ENCODE data around the gene CCDC33.
A peak's percentile ranks its signal among the peaks of the same experiment; 100 is the strongest.

The CCDC33 gene

DNA sequence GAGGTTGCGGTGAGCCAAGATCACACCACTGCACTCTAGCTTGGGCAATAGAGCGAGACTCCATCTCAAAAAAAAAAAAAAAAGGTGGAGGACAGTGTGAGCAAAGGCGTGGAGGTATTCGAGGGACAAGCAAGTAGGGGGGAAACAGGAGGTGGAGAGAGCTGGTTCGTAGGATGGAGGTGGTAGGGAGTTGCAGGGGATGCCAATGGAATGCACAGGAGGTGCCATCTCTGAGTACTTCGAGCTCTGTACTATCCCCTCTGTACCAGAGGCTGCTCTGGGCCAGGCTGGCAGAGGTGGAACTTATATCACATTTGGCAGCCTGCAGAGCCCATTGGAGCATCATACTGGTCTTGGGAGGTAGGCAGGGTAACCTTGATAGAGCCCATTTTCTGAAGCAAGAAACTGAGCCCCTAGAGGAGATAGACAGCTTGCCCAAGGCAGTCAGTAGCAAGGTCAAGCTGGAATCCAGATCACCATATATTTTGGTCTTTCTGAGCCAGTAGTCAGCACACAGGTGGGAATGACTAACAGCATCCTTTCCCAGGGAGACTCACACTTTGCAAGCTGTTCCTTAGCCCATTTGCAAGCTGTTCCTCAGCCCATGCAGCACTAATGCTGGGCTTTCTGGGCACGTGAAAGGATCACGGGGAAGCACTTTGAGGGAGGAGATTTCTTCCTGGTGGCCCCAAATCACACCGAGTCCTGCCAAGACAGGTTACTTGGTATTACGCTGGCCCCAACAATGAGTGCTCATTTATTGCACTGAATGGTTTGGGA is 9.2 kb upstream of the CCDC33 start:
- in situ Hi-C loops (cut with HindIII; ENCODE audit: low pct_unique_long_range_greater_than_20kb, low sequenced_read_pairs), result no loop called here
- no peak for TF ChIP-seq JUND (IDR thresholded peaks at IDR 0.05; ENCODE audit: low read depth)

DNA sequence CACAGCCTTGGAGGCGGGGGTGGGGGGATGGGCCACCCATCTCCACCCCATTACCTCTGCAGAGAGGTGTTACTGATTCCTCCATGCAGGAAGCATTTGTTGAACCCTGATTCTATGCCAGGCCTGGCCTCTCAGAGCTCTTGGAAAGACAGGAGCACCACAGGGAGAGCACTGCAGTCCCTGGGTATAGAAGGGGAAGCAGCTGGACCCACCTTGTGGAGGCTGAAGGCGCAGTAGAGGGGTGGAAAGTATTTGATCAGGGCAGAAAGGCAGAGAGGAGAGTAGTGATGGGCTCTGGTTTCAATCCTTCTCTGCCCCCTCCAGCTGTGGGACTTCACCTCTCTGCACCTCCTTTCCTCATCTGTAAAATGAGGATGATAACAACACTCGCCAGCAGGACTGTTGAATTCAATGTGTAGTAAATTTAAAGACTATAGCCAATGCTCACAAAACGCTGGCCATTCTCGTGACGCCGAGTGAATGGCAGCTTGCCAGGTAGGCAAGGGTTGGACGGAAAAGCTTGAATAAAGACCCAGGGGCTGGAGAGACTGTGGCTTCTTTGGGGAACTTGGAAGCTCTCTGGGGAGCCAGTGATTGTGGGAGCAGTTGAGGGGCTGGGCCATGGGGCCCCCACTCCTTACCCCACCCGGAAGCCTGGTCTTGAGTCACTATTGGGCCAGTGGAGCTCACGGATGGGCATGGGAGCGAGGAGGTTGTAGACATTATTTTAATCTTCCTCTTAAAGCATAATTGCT is 8.0 kb upstream of the CCDC33 start:
- no peak for TF ChIP-seq JUND (IDR thresholded peaks at IDR 0.05; ENCODE audit: low read depth)
- in situ Hi-C loops (cut with HindIII; ENCODE audit: low pct_unique_long_range_greater_than_20kb, low sequenced_read_pairs), result no loop called here
- no peak for DNase-seq (ENCODE audit: low read depth in 1 of 2, low spot score in 1 of 2)

More for the DNA sequence above, 9.2 kb upstream of the CCDC33 start:
- no peak for DNase-seq (ENCODE audit: low read depth in 1 of 2, low spot score in 1 of 2)

DNA sequence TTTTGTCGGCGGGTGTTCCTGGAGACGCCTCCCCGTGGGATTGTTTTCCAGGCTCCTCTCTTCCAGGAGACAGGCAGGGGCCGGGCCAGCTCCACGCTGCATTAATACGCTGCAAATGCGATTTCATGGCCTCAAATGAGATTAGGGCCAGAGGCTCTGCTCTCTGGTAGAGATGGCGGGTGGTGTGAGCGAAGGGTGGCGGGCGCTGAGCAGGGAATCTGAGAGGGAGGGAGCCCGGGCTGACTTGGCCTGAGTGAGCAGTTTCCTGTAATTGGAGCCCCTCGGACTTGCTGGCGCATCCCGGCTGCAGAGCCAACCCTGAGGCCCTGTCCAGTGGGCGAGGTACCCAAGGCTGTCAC is 7.4 kb upstream of the CCDC33 start:
- no peak for TF ChIP-seq JUND (IDR thresholded peaks at IDR 0.05; ENCODE audit: low read depth)
- in situ Hi-C loops (cut with HindIII; ENCODE audit: low pct_unique_long_range_greater_than_20kb, low sequenced_read_pairs), result no loop called here
- no peak for DNase-seq (ENCODE audit: low read depth in 1 of 2, low spot score in 1 of 2)

DNA sequence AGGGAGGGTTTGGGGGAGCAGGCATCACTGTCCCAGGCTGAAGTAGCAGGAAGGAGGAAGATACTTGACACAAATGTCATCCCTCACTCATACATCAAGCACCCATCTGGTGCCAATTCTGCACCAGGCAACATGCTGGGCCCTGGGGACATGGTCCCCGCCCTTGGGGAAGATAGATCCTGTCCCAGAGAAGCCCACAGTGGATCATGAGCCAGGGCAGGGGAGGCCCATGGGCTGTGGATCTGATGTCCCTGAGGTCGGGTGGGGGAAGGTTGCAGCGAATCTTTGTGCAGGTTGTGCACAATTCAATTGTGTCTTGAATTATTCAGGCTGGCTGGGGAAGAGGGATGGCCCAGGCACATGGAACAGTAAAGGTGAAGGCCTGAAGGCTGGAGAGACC is 6.4 kb upstream of the CCDC33 start:
- in situ Hi-C loops (cut with HindIII; ENCODE audit: low pct_unique_long_range_greater_than_20kb, low sequenced_read_pairs), result no loop called here
- no peak for TF ChIP-seq JUND (IDR thresholded peaks at IDR 0.05; ENCODE audit: low read depth)
- no peak for DNase-seq (ENCODE audit: low read depth in 1 of 2, low spot score in 1 of 2)

DNA sequence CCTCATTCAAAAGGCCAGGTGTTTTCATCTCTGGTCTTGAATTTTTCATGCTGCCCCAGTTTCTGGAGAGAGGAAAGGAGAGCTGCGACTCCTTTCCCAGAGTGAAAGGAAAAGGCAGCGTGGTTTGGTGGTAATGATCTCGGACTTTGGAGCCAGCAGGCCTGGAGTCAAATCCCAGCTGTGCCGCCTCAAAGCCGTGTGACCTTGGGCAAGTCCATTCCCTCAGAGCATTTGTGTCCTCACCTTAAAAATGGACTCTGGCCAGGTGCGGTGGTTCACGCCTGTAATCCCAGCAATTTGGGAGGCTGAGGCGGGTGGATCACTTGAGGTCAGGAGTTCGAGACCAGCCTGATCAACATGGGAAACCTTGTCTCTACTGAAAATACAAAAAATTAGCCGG is 4.7 kb upstream of the CCDC33 start:
- no peak for TF ChIP-seq JUND (IDR thresholded peaks at IDR 0.05; ENCODE audit: low read depth)
- DNase-seq (ENCODE audit: low read depth in 1 of 2, low spot score in 1 of 2), result no peak
- in situ Hi-C loops (cut with HindIII; ENCODE audit: low pct_unique_long_range_greater_than_20kb, low sequenced_read_pairs), result no loop called here

DNA sequence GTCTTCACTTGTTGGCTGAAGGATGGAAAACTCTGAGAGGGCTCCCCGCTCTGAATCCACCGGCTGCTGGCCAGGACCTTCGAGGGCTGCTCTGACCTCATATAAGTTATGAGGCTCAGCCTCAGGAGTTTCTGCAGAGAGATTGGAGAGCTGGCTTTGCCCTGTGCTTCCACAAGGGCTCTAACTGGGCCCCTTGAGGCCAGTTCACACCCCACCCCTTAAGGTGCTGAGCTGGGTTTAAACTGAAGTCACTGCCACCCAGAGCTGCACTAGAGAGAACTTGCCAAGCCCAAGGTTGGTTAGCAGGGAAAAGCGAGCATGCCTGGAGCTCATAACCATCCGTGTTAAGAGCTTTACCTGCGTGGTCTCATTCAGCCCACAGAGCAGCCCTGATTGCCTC is 2.8 kb upstream of the CCDC33 start:
- no peak for DNase-seq (ENCODE audit: low read depth in 1 of 2, low spot score in 1 of 2)
- in situ Hi-C loops (cut with HindIII; ENCODE audit: low pct_unique_long_range_greater_than_20kb, low sequenced_read_pairs), result no loop called here

DNA sequence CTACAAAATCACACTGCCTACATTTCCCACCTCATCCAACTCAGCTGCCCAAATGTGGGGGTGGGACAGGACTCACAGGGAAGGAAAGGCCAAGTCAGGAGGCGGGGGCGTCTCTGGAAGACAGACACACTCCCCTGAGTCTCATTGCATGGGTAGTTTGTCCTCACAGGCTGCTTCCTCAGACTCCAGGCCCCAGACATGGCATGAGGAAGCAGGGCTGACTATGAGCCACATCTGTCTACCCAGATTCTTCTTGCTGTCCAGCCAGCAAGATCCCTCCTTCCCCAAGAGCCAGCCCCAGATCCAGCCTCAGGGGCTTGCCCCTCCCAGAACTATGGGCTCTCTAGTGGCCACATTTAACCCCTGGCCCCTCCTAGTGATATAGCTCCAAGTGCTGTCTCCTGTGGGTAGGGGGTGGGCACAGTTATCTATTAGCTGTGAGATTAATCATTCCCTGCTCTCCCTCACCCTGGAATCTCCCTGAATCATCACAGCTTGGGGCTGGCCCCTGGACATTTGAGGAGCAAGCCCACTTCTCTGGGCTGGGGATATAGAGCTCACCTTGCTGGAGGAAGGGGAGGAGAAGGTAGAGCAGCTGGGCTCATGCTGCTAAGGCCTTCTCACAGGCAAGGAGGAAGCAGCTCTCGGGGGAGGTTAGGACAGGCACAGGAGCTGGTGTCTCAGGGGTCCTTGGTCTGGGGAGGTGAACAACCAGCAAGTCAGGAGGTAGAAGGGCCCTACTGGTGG is 2.1 kb upstream of the CCDC33 start:
- no peak for TF ChIP-seq JUND (IDR thresholded peaks at IDR 0.05; ENCODE audit: low read depth)
- in situ Hi-C loops (cut with HindIII; ENCODE audit: low pct_unique_long_range_greater_than_20kb, low sequenced_read_pairs), result no loop called here
- DNase-seq (ENCODE audit: low read depth in 1 of 2, low spot score in 1 of 2), result no peak

More for the DNA sequence above, 2.8 kb upstream of the CCDC33 start:
- TF ChIP-seq JUND (IDR thresholded peaks at IDR 0.05; ENCODE audit: low read depth), result no peak

DNA sequence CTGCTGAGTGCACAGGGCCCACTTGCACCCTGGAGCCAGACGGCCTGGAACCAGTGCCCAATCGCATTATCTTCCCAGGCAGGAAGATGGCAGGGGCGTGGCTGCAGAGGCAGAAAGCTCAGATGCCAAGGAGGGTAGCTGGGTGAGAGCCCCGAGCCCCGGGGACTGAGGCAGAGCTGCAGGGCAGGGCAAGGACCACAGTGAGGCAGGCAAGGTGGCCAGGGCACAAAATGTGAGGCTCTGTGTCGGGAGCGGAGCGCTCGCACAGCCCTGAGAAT is 1.6 kb upstream of the CCDC33 start:
- in situ Hi-C loops (cut with HindIII; ENCODE audit: low pct_unique_long_range_greater_than_20kb, low sequenced_read_pairs), result no loop called here
- TF ChIP-seq JUND (IDR thresholded peaks at IDR 0.05; ENCODE audit: low read depth), result no peak
- no peak for DNase-seq (ENCODE audit: low read depth in 1 of 2, low spot score in 1 of 2)

DNA sequence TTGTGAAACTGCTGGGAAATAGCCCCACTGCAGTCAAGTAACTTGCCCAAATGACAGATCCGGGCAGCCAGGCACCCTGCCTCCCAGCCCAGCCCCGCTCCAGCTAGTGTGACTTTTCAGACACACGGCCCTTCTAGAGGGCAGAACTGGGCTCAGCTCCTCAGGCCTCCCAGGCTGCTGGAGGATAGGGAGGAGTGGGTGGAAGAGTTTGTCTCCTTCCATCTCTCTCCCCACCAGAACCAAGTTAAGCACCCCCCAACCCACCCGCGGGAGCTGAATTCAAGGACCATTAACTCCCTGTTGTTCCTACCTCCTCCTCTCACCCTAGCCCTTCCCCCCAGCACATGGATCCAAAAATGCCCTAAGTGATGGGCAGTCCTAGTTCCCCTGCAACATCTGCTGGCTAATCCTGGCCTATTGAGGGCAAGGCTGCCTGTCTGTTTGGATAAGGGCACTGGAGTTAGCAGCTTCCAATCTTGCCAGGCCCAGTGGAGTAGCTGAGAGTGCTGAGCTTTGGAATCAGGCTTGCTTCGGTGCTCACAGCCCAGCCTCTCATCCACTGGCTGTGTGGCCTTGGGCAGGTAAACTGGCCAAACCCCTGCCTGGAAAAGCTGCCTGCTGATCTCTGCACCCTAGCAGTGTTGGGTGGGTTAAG is 3.1 kb downstream of the CCDC33 start:
- no peak for DNase-seq (ENCODE audit: low read depth in 1 of 2, low spot score in 1 of 2)
- no peak for TF ChIP-seq JUND (IDR thresholded peaks at IDR 0.05; ENCODE audit: low read depth)

DNA sequence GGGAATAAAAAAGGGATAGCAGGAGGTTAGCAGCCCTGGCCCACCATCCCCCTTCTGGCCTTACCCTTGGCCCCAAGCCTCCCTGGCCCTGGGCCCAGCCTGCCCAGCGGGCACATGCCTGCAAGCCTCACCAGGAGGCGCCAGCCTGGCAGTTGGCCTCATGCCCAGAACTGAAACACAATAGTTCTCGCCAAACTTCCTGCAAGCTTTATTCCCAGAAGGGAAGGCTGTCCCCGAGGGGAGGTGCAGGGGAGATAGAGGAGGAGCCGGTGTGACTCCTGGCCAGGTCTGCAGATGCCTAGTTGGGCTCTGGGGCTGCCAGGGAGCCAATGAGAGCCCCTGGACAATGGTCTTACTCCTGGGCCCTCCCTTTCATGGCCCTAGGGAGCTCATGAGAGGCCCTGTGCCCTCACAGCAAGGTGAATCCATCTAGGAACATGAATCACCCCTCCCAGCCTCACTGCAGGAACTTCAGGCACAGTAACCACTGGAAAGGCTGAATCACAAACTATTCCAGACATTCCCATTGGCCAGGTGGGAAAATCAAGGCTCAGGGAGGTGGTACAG is 4.0 kb downstream of the CCDC33 start:
- no peak for TF ChIP-seq JUND (IDR thresholded peaks at IDR 0.05; ENCODE audit: low read depth)
- in situ Hi-C loops (cut with HindIII; ENCODE audit: low pct_unique_long_range_greater_than_20kb, low sequenced_read_pairs), result no loop called here
- DNase-seq (ENCODE audit: low read depth in 1 of 2, low spot score in 1 of 2), result peak; percentile 34 to 72

More for the DNA sequence above, 3.1 kb downstream of the CCDC33 start:
- in situ Hi-C loops (cut with HindIII; ENCODE audit: low pct_unique_long_range_greater_than_20kb, low sequenced_read_pairs), result no loop called here

DNA sequence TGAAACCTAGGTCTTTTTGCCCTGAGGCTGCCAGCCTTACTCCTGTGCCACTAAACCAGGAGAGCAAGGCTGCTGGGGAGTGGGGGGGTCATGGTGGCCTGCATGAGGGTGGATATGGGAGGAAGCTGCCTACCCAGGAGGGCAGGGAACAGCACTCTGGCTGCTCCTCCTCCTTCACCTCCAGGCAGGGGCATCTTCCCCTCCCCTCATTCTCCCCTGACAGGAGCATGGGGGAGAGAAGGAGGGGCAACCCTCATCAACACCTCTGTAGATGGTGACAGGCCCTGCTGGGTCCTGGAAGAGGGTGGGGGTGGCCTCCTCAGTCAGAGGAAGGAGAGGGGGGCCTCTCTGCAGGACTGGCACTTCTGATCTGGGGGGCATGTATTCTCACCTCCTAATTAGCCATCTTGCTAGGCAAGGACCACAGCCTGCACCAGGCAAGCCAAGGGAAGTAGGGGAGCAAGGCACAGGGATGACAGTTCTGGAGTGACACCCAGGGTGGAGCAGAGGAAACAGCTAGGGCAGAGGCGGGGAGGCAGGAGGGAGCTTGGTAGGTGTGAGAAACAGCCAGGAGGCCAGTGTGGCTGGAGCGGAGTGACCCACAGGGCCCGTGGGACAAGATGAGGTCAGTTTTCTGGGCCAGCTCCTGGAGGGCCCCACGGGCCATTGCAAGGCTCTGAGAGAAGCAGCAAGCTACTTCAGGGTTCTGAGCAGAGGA is 4.9 kb downstream of the CCDC33 start:
- no peak for DNase-seq (ENCODE audit: low read depth in 1 of 2, low spot score in 1 of 2)
- in situ Hi-C loops (cut with HindIII; ENCODE audit: low pct_unique_long_range_greater_than_20kb, low sequenced_read_pairs), result no loop called here
- TF ChIP-seq JUND (IDR thresholded peaks at IDR 0.05; ENCODE audit: low read depth), result no peak

Data from T47D (cell line).